Caki2 (cell line): ENCODE results near the gene RELN. TPM values are rescaled to one million over a fixed set of nuclear protein-coding genes. Genes with fewer than 3 reads are reported as not detected.

ENCODE experiments used
- DNase-seq: peaks from one replicate; pipeline ENCODE4 v3.0.0-alpha.2; 2015; ENCODE audit warnings: low read depth
- in situ Hi-C: cut with HindIII; loops from 2 replicates; pipeline ENCODE4 v1.10.0; 2016; ENCODE audit warnings: low sequenced_read_pairs, low pct_unique_long_range_greater_than_20kb, mixed read lengths
- total RNA-seq: library from RNA; depleted of rRNA; stranded (reverse); fragments of >200 nt; shearing (Covaris generic); gene quantifications from 2 replicates; pipeline ENCODE4 v1.2.3, GENCODE V29; 2014; ENCODE audit warnings: low replicate concordance

The RELN gene
- total RNA-seq, 1 experiment from 2014 or later: 17.8 TPM

GRCh38 chr7:103958284-103958818 is 31.1 kb downstream of the RELN start:
- DNase-seq: no peak
- in situ Hi-C loops: no loop called here

GRCh38 chr7:103955985-103956384 is 33.5 kb downstream of the RELN start:
- DNase-seq: no peak
- in situ Hi-C loops: no loop called here

DNA sequence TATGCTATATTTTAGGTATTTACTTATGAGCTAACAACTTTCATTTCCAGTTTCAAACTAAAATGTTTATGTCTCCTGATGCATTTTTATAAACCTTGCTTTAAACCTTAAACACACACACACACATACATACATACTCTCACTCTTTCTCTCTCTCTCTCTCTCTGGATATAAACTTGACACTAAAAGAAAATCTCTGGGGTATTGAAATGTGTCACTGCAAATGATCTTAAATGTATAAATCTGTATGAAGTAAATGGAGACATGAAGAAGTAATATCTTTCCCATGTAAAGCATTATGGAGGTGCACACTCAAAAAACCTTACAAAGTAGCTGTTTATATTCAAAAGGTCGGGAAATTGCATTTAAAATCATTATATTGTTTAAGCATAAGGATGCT is 37.0 kb downstream of the RELN start:
- in situ Hi-C loops: no loop called here
- DNase-seq: no peak

GRCh38 chr7:103951311-103951710 is 38.1 kb downstream of the RELN start:
- in situ Hi-C loops: no loop called here
- DNase-seq: peak; percentile 72

- in situ Hi-C loops: no loop called here
- DNase-seq: peak; percentile 10
Measured at GRCh38 chr7:103949374-103949773, 40.1 kb downstream of the RELN start.

DNA sequence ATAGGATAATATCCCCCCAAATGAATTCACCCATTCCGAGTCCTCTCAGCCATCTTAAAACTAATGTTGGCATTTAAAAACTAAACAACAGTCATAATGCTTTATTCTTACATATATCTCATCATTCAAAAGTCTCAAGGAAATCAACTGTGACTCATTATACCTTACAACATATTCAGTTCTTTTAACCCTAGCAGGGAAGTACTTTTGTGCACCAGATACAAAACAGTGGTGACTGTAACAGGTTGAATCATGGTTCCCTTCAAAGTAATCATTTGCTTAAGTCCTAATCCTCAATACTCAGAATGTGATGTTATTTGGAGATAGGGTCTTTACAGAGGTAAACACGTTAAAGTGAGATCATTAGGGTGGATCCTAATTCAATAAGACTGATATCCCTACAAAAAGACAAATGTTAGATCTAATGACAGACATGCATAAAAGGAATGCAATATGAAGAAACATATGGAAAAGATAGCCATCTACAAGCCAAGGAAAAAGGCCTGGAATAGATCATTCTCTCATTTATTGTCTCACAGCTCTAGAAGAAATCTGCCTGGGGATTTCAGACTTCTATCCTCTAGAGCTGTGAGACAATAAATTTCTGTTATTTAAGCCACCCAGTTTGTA is 42.3 kb downstream of the RELN start:
- in situ Hi-C loops: no loop called here
- DNase-seq: no peak

- no peak for DNase-seq
- in situ Hi-C loops: no loop called here
Measured at GRCh38 chr7:103944230-103944900, 45.1 kb downstream of the RELN start.

- in situ Hi-C loops: no loop called here
- no peak for DNase-seq
Measured at GRCh38 chr7:103941976-103942375, 47.5 kb downstream of the RELN start.

- in situ Hi-C loops: no loop called here
- no peak for DNase-seq
Measured at GRCh38 chr7:103940382-103941268, 48.8 kb downstream of the RELN start.

DNA sequence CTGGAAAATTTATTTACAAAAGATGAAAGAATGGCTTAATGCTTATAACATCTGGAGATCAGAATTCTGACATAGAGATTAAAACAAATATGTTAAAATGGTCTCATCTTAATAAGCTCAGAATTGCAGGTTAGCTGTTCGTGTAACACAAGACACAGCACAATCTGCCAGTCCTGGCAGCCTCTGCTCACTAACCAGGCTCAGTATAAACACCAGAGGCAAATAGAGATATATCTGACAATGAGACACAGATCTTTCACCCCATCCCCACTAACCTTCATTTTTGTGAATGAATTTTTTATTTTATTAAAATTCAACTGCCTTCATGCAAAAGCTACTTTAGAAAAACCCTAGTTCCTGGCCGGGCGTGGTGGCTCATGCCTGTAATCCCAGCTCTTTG is 51.8 kb downstream of the RELN start:
- in situ Hi-C loops: no loop called here

GRCh38 chr7:103936558-103936957 is 52.9 kb downstream of the RELN start:
- in situ Hi-C loops: no loop called here
- DNase-seq: no peak

More for the DNA sequence above, 51.8 kb downstream of the RELN start:
- no peak for DNase-seq

DNA sequence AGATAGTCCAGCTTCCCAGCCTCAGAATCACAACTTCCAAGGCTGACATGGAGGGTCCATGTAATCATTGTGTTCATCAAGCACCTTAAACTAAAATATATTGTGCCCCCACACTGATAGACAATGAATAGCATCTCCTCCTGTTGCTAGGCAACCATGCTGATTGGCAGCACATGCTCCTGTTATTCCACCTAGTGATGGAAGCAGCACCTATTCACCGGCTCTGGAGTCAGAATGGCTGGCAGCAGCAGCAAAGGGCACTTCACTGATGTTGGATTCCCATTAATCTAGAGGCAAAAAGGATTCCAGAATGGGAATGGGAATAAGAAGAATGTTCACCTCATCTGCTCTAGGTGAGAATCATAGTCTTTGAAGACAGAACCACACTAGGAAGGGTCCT is 55.0 kb downstream of the RELN start:
- in situ Hi-C loops: no loop called here
- no peak for DNase-seq

DNA sequence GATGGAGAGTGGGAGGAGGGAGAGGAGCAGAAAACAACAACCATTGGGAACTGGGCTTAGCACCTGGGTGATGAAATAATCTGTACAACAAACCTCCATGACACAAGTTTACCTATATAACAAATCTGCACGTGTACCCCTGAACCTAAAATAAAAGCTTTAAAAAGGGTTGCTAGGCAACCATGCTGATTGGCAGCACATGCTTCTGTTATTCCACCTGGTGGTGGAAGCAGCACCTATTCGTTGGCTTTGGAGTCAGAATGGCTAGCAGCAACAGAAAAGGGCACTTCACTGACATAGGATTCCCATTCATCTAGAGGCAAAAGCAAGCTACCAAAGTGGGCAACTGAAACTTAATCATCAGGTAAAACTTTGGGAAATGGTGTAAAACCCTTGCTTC is 57.1 kb downstream of the RELN start:
- DNase-seq: no peak
- in situ Hi-C loops: no loop called here

DNA sequence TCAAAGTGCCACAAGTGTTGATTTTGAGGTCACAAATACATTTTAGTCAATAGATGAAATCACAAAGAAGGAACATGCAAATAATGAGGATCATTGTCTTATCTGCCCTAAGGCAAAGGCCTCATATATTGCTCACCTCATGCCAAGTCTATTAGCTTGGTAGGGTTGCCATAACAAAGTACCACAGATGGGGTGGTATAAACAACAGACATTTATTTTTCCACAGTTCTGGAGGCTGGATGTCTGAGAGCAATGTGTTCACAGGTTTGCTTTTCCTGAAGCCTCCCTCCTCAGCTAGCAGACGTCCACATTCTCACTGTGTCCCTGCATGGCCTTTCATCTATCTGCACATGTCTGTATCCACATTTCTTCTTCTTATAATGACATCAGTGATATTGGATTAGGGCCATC is 59.6 kb downstream of the RELN start:
- no peak for DNase-seq
- in situ Hi-C loops: no loop called here

GRCh38 chr7:103928581-103928980 is 60.9 kb downstream of the RELN start:
- in situ Hi-C loops: no loop called here
- DNase-seq: no peak

DNA sequence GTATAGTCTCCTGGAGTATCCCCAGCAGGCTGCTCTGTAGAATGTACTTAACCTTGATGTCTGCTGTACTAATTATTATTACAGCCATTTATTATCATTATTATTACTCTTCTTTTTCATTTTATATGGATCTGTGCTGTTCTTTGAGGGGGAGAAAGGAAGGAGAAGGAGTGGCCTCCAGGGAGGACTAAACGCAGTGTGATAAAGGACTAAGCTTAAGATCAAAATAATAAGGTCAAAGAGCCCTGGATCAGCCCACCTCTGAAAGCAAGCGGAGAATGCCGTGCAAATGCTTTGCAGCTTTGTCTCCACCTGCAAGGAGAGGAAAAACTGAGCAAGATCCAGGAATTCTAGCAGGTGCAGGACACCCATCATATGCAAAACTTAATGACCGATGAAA is 65.3 kb downstream of the RELN start:
- in situ Hi-C loops: no loop called here
- no peak for DNase-seq

- in situ Hi-C loops: no loop called here
Measured at GRCh38 chr7:103922407-103922806, 67.1 kb downstream of the RELN start.

DNA sequence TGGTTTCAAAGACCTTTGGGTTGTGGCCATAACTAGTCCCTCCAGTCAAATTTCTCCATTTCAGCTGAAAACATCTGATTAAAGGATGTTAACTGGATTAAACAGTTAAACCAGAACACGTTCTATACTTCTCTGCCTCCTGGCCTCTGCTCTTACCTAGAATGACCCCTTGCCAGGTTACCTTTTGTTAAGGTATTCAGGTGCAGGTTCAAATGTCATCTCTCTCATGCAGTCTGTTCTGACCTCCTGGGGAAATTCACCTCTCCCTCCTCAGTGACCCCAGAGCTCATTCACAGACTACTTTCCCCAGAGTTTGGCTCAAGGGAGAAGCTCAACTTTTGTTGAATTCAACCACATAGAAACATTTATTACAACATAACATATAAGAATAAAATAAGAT is 67.8 kb downstream of the RELN start:
- in situ Hi-C loops: no loop called here
- no peak for DNase-seq

More at GRCh38 chr7:103922407-103922806, 67.1 kb downstream of the RELN start:
- no peak for DNase-seq

DNA sequence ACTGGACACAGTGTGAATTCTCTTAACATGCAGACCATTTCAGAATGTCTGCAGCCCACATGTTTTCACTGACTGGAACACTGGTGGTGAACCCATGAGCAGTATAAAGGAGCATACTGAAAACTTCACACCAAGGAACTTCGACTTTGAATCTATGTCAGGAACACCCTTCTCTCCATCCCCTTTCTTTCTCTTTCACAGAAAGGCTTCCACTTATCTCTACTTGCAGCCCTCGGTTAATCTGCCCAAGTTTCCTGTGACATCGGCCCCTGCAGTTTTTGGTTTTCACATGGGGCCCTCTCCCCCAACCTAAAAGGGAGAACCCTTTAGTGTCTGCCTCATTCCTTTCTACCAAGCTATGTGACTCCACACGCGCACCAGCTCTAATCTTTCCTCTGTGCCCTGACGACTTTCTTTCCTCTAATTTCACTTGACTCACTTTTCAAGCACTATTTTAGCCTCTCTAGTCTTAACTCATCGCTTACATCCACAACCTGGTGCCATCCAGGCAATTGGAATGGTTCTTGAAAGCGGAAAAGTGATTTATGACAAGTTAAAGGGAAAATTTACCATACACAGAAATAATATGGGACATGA is 70.1 kb downstream of the RELN start:
- in situ Hi-C loops: no loop called here
- no peak for DNase-seq
